Measurements from ENCODE around the gene QRICH2.
A peak's percentile ranks its signal among the peaks of the same experiment; 100 is the strongest.
"Not testable (repeated sequence)": the region's sequence is repeated elsewhere in the genome, so short reads cannot be mapped to it uniquely, and the experiment has no call there.

Gene QRICH2

GRCh38 chr17:76307966-76308338, at the start of gene QRICH2:
Gene QRICH2 (minus strand): TSS chr17:76308276. CDS start chr17:76307998, 278 bp downstream.
- H3K27ac Mint-ChIP-seq = no peak within 1 kb of the TSS
- peaks cover 8% of the 10 kb centered on the region for H3K36me3 Mint-ChIP-seq (ENCODE audit: low read depth)
- no peak within 1 kb of the TSS for H3K4me3 Mint-ChIP-seq
- no peaks in the 10 kb centered on the region for H3K27me3 Mint-ChIP-seq (ENCODE audit: low read depth)
- no peaks in the 10 kb centered on the region for H3K9me3 Mint-ChIP-seq
- peaks cover 1% of the 10 kb centered on the region for H3K4me1 Mint-ChIP-seq (ENCODE audit: low read depth)

- Mint-ChIP-seq H3K9me3 (no peaks in the 10 kb centered on the region), H3K27me3 (ENCODE audit: low read depth) (no peaks in the 10 kb centered on the region), H3K4me1 (ENCODE audit: low read depth) (peaks cover 14% of the 10 kb centered on the region), H3K27ac (no peak overlapping the region), H3K4me3 (no peak overlapping the region), H3K36me3 (ENCODE audit: low read depth) (no peaks in the 10 kb centered on the region)
These were observed 49.6 kb upstream of the QRICH2 start for GRCh38 chr17:76357597-76358158.

- no peaks in the 10 kb centered on the region for H3K27me3 Mint-ChIP-seq (ENCODE audit: low read depth)
- H3K9me3 Mint-ChIP-seq = no peaks in the 10 kb centered on the region
- H3K4me1 Mint-ChIP-seq (ENCODE audit: low read depth) = peaks cover 16% of the 10 kb centered on the region
- H3K27ac Mint-ChIP-seq = no peak overlapping the region
- H3K36me3 Mint-ChIP-seq (ENCODE audit: low read depth) = no peaks in the 10 kb centered on the region
- no peak overlapping the region for H3K4me3 Mint-ChIP-seq
These were observed 48.9 kb upstream of the QRICH2 start for GRCh38 chr17:76356803-76357456.

DNA sequence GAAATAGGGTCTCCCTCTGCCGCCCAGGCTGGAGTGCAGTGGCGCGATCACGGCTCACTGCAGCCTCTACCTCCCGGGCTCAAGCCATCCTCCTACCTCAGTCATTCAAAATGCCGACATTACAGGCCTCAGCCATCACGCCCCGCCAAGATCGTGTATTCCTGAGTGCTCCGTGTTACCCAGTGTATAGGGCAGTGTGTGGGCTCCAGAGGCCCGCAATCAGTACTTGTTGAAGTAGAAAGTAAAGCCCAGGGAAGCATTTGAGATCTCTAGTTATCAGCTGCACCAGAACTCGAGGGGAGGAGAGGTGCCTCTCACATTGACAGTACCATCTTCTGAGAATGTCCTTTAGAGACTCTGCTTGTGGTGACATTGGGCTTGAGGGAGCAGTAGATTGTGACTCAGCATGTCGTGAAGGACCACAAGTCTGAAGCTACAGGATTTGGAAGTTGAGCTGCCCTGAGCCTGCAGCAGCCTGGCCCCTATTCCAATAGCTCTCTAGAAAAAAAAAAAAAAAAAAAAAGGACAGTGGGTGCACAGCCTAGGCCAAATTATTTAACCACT, 46.8 kb upstream of the QRICH2 start:
- Mint-ChIP-seq H3K27ac (peak overlapping the region; percentile 23), H3K9me3 (no peaks in the 10 kb centered on the region), H3K36me3 (ENCODE audit: low read depth) (peaks cover 4% of the 10 kb centered on the region), H3K4me3 (peak overlapping the region; percentile 87), H3K4me1 (ENCODE audit: low read depth) (peaks cover 21% of the 10 kb centered on the region), H3K27me3 (ENCODE audit: low read depth) (no peaks in the 10 kb centered on the region)

DNA sequence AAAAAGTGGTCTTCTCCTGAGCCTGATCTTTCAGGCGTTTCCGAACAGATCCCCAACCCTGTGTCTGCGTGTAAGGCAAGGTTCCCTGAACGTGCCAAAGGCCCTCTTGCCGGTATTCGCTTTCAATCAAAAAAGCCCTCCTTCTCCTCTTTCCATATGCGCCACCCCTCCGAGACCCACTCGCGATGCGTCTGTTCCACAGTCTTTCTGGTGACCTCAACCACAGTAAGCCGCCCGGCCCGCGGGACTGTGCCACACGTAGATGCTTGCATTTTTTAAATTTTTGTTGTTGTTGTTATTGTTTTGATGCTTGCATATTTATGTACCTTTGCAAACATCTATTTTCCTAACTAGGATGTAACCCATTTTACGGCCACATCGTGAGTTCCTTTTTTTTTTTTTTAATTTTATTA, 46.2 kb upstream of the QRICH2 start:
- H3K4me3 Mint-ChIP-seq = peak overlapping the region; percentile 87
- no peaks in the 10 kb centered on the region for H3K9me3 Mint-ChIP-seq
- H3K4me1 Mint-ChIP-seq (ENCODE audit: low read depth) = peaks cover 21% of the 10 kb centered on the region
- no peaks in the 10 kb centered on the region for H3K27me3 Mint-ChIP-seq (ENCODE audit: low read depth)
- peaks cover 4% of the 10 kb centered on the region for H3K36me3 Mint-ChIP-seq (ENCODE audit: low read depth)
- H3K27ac Mint-ChIP-seq = peak overlapping the region; percentile 95

- Mint-ChIP-seq H3K4me3 (peak within 1 kb of the TSS; percentile 93), H3K27ac (peak within 1 kb of the TSS; percentile 95), H3K4me1 (ENCODE audit: low read depth) (peaks cover 21% of the 10 kb centered on the region), H3K27me3 (ENCODE audit: low read depth) (no peaks in the 10 kb centered on the region), H3K36me3 (ENCODE audit: low read depth) (peaks cover 4% of the 10 kb centered on the region), H3K9me3 (no peaks in the 10 kb centered on the region)
These were observed 45.7 kb upstream of the QRICH2 start, which contains the start of gene PRPSAP1 for GRCh38 chr17:76353599-76354316. Gene PRPSAP1 (minus strand): TSS chr17:76353916. CDS start chr17:76353703, 213 bp downstream.

DNA sequence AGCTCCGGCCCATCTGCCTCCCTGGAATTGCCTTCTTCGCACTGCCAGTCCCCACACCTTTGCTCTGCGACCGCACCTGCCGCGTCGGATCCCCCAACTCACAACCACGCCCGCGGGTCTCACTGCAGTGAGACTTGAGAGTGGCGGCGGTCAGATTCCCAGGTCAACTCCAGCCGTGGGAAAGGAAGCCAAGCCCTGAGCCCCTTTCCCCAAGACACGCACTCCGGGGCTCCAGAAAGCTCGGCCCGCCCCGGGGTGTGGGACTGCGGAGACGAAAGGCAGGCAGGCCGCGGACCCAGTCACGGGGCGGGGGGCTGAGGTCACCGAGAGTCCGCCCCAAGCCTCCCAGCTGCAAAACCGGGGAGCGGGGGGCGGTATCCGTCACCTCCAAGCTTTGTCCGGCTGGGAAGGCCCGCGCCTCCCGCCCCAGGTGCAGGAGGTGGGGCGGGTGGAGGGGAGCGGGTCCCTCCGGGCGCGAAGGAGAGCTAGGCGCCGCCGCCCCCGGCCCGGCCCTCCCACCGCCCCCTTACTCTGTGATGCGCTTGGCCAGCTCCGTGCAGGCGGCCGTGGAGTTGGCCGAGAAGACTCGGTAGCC, 45.0 kb upstream of the QRICH2 start:
- peaks cover 4% of the 10 kb centered on the region for H3K36me3 Mint-ChIP-seq (ENCODE audit: low read depth)
- peaks cover 21% of the 10 kb centered on the region for H3K4me1 Mint-ChIP-seq (ENCODE audit: low read depth)
- H3K9me3 Mint-ChIP-seq = no peaks in the 10 kb centered on the region
- peak overlapping the region; percentile 95 for H3K27ac Mint-ChIP-seq
- no peaks in the 10 kb centered on the region for H3K27me3 Mint-ChIP-seq (ENCODE audit: low read depth)
- H3K4me3 Mint-ChIP-seq = peak overlapping the region; percentile 93

DNA sequence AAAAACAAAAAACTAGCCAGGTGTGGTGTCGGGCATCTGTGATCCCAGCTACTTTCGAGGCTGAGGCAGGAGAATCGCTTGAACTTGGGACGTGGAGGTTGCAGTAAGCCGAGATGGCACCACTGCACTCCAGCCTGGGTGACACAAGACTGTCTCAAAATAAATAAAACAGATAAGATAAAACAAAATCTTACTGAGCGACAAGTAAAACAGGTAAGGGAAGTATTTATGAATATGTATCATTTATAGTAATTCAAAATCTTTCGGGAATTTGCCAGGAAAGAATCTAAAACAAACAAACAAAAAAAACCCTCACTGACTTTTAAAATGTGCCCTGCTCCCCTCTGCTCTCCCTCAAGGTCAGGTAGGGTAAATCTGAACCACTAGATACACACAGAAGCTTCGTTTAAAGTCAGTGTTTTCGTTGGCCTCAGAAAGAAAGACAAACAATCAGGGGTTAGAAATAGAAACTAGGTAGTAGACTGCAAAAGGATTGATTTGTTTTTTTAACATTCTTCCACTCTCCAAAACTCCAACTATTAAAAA, 43.5 kb upstream of the QRICH2 start:
- H3K27me3 Mint-ChIP-seq (ENCODE audit: low read depth) = no peaks in the 10 kb centered on the region
- H3K27ac Mint-ChIP-seq = no peak overlapping the region
- peaks cover 17% of the 10 kb centered on the region for H3K4me1 Mint-ChIP-seq (ENCODE audit: low read depth)
- no peaks in the 10 kb centered on the region for H3K9me3 Mint-ChIP-seq
- H3K36me3 Mint-ChIP-seq (ENCODE audit: low read depth) = peaks cover 11% of the 10 kb centered on the region
- H3K4me3 Mint-ChIP-seq = peak overlapping the region; percentile 93

DNA sequence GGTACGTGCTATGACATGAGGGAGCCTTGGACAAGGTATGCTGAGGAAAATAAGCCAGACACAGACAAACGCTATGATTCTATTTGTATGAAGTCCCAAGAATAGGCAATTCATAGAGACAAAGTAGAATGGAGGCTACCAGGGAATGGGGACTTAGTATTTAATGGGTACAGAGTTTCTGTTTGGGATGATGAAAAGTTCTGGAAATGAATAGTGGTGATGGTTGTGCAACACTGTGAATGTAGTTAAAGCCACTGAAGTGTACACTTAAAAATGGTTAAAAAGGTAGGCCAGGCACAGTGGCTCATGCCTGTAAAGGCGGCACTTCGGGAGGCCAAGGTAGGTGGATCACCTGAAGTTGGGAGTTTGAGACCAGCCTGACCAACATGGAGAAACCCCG, 42.4 kb upstream of the QRICH2 start:
- Mint-ChIP-seq H3K9me3 (no peaks in the 10 kb centered on the region), H3K36me3 (ENCODE audit: low read depth) (peaks cover 16% of the 10 kb centered on the region), H3K27ac (no peak overlapping the region), H3K27me3 (ENCODE audit: low read depth) (no peaks in the 10 kb centered on the region), H3K4me1 (ENCODE audit: low read depth) (peaks cover 17% of the 10 kb centered on the region), H3K4me3 (no peak overlapping the region)

GRCh38 chr17:76346936-76347335, 38.9 kb upstream of the QRICH2 start:
- not testable (repeated sequence) for H3K4me1 Mint-ChIP-seq (ENCODE audit: low read depth); H3K27ac Mint-ChIP-seq; H3K27me3 Mint-ChIP-seq (ENCODE audit: low read depth); H3K9me3 Mint-ChIP-seq; H3K4me3 Mint-ChIP-seq
- peaks cover 22% of the 10 kb centered on the region for H3K36me3 Mint-ChIP-seq (ENCODE audit: low read depth)

DNA sequence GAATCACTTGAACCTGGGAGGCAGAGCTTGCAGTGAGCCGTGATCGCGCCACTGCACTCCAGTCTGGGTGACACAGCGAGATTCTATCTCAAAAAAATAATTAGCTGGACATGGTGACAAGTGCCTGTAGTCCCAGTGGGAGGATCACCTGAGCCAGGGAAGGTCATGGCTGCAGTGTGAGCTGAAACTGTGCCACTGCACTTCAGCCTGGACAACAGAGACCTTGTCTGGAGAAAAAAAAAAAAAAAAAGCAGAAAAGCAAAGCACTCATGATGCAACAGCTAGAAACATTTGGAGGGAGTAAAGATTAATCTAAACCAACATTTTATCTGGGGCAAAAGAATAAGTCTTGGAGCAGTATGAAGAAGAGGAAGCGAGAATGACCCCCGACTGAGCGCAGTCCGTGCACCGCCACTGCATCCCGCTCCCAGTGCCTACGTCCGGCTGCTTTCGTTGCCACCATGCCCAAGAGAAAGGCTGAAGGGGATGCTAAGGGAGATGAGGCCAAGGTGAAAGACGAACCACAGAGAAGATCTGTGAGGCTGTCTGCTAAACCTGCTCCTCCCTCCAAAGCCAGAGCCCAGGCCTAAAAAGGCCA, 37.4 kb upstream of the QRICH2 start:
- no peak overlapping the region for H3K4me3 Mint-ChIP-seq
- H3K27ac Mint-ChIP-seq = no peak overlapping the region
- peaks cover 21% of the 10 kb centered on the region for H3K36me3 Mint-ChIP-seq (ENCODE audit: low read depth)

DNA sequence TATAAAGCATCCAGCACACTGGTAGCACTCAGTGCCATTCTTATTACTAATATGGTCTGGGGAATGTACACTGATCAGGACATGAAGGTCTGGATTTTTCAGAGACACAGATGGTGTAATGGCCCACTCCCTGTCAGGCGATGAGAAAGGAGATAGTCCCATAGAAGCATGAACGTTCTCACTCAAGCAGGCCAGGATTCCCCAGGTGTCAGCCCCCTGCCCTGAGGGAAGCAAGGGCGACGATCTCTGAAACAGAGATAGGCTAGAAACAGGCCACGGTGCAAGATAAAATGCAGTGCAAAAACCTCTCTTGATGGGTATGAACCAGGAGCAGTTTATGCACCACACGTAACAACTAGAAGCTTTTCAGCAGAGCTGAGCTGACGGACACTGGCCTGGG, 35.0 kb upstream of the QRICH2 start:
- H3K4me3 Mint-ChIP-seq = no peak overlapping the region
- no peaks in the 10 kb centered on the region for H3K4me1 Mint-ChIP-seq (ENCODE audit: low read depth)
- peaks cover 25% of the 10 kb centered on the region for H3K36me3 Mint-ChIP-seq (ENCODE audit: low read depth)
- H3K27me3 Mint-ChIP-seq (ENCODE audit: low read depth) = no peaks in the 10 kb centered on the region
- no peak overlapping the region for H3K27ac Mint-ChIP-seq
- no peaks in the 10 kb centered on the region for H3K9me3 Mint-ChIP-seq

More for the DNA sequence above, 37.4 kb upstream of the QRICH2 start:
- no peaks in the 10 kb centered on the region for H3K27me3 Mint-ChIP-seq (ENCODE audit: low read depth)
- no peaks in the 10 kb centered on the region for H3K4me1 Mint-ChIP-seq (ENCODE audit: low read depth)
- H3K9me3 Mint-ChIP-seq = no peaks in the 10 kb centered on the region

- Mint-ChIP-seq H3K27me3 (ENCODE audit: low read depth) (no peaks in the 10 kb centered on the region), H3K27ac (no peak overlapping the region), H3K4me1 (ENCODE audit: low read depth) (peaks cover 4% of the 10 kb centered on the region), H3K36me3 (ENCODE audit: low read depth) (peaks cover 18% of the 10 kb centered on the region), H3K9me3 (no peaks in the 10 kb centered on the region), H3K4me3 (no peak overlapping the region)
These were observed 33.2 kb upstream of the QRICH2 start for GRCh38 chr17:76341301-76341700.

DNA sequence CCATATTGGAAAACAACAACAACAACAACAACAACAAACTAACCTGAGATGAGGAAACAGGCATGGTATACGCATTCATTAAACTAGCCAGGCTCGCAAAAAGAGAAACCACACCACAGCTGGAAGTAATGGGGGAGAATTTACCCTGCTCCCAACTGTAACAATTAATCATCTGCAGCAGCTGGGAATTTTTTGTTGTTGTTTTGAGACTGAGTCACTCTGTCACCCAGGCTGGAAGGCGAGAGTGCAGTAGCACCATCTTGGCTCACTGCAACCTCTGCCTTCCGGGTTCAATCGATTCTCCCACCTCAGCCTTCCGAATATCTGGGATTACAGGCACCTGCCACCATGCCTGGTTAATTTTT, 29.3 kb upstream of the QRICH2 start:
- H3K27ac Mint-ChIP-seq = no peak overlapping the region
- H3K36me3 Mint-ChIP-seq (ENCODE audit: low read depth) = peaks cover 11% of the 10 kb centered on the region

More for the DNA sequence above, 29.3 kb upstream of the QRICH2 start:
- H3K9me3 Mint-ChIP-seq = no peaks in the 10 kb centered on the region
- H3K4me1 Mint-ChIP-seq (ENCODE audit: low read depth) = peaks cover 4% of the 10 kb centered on the region
- H3K27me3 Mint-ChIP-seq (ENCODE audit: low read depth) = no peaks in the 10 kb centered on the region
- H3K4me3 Mint-ChIP-seq = no peak overlapping the region

All from T-helper 1 cell treated with Interleukin-12 subunit alpha and Interleukin-12 subunit beta and Interleukin-4 antibody, amounts not matched to agents 30 μg/mL and 1 μg/mL, for 36 hours (primary cell).